MV-4-11 (cell line): ENCODE measurements around the gene DAAM1.

Experiments used
- DNase-seq: peaks from one replicate; lab custom pipeline; 2025; lab: John Stamatoyannopoulos, UW

The DAAM1 gene

DNA sequence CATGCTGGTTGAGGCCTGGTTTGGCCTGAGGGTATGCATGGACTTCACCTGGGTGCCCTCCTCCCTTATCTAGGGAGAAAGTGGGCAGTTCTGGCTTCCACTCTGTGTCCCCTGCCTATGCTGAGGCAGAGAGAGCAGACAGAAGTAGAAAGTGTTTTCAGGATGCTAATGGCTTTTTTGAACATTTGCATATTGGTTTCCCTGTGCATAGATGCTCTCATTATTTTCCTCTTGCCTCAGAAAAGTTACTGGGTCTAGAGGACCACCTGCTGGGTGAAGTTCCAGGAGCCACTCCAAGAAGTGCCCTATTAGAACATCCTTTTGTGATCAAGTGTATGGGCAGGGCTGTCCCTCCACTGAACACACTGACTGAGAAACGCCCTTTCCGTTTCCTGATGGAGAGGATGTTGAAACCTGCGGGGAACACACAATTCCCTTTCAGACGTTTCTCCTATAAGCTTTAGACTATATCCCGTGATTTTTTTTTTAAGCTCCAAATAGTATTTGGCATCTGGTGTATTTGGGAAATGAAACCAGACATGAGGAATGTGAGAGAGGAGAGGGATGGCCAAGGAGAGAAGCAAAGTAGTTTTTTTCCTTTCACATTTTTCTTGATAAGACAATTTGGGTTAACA lies 66.6 kb downstream of the DAAM1 start:
- no peak for DNase-seq

DNA sequence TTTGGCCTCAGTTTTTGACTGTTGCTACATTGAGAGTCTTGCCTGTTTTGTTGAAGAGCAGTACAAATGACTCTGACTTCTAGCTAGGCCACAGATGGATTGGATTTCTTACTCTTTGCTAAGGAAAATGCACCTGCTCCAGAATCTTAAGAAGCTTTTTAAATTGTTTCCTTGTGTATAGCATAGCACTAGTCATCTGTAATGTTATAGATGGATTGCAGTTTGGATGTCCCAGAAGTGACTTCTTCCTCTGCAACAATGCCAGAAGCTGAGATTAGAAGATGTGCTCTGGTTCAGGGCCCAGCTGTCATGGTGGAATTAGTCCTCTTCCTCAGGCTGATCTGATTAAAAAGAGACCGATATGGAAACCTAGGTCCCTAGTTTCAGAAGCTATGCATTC lies 67.9 kb downstream of the DAAM1 start:
- no peak for DNase-seq

- DNase-seq: no peak
Measured at GRCh38 chr14:59261334-59261733, 72.9 kb downstream of the DAAM1 start.

DNA sequence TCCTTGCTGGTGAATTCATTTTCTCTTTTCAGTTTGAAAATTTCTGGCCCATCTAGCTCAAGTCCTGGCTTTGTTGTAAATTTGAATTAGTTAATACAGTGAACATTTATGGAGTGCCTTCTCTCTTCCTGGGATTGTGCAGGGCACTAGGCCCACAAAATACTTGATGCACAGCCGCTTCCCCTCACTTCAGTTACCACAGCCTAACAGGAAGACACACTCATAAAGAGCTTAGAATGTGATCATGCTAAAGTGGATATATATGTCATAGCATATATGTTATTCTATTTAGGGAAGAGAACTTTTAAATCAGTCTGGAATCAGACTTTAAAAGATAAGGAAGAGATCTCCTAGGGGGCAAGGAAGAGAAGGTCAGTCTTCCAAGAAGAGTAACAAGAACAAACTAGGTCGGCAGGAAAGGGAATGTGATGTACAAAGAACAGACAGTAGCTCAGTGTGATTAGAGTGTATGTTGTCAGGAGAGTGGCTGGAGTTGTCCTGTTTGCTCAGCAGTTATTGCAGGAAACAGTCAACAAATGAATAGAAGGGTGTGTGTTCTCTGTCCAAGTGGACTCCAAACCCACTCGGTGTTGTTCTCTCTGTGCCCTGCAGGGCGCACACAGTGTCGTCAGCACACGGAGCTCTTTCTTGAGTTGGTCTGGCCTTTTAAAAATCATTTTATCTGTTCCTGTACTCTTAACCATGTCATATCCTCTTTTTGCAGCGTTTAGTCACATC lies 74.4 kb downstream of the DAAM1 start:
- DNase-seq: no peak

GRCh38 chr14:59265808-59266207 lies 77.3 kb downstream of the DAAM1 start:
- DNase-seq: no peak

DNA sequence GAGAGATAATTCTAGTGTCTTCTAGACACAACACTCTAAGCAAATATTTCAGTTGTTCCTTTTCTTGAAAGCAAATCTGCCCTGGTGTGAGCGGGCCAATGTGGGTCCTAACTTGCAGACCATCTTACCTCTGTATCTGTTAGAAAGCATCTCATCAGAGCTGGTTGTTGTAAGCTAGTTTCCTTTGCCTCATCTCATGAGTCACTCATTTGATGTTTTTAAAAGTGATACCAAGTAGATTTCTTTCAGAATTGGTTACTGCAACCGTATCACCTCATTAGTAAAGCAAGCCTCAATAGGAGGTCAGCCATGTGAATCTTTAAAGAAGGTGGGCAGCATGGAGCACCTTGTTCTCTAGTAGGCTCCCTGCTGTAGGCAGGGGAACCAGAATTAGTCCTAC lies 78.6 kb downstream of the DAAM1 start:
- DNase-seq: no peak

DNA sequence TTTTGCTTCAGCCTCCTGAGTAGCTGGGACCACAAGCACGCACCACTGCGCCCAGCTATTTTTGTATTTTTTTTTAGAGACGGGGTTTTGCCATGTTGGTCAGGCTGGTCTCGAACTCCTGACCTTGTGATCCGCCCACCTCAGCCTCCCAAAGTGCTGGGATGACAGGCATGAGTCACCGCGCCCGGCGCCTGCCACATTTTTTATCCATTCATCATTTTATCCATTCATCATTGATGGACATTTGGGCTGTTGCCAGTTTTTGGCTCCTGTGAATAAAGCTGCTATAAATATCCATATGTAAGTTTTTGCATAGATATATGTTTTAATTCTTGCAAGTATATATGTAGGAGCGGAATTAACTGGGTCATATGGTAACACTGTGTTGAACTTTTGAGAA lies 79.5 kb downstream of the DAAM1 start:
- DNase-seq: no peak

- DNase-seq: no peak
Measured at GRCh38 chr14:59268858-59269257, 80.4 kb downstream of the DAAM1 start.

DNA sequence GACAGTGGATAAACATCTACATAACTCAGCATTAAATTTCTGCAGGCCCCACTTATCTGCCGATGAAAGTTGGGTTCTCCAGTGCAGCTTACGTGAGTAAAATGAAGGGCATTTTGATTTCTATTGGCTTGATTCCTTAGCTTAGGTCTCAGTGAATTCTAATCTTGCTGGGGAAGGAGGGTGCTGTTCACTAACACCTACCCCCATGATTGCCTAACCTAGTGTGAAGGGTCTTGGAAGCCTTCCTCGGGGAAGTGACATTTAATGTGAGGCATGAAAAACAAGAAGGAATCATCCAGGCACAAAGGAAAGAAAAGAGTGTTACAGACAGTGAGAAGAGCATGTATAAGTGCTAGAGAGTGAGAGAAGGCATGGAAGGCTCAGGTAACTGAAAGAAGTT lies 81.0 kb downstream of the DAAM1 start:
- DNase-seq: no peak

DNA sequence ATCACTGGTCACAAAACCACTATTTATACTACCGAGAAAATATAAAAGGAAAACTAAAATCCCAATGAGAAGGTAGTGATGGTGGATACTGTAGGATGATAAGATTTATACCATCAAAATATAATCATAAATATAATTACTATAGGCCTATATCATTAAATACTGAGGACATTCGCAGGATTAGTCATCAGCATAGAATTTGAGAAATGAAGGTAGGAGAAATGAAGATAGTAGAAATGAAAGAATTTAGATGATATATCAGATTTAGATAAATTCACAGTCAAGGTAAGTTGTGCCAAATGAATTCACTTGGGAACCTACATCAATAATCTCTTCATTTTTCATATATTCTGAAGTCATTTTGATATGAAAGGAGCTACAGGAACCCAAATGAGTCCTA lies 82.8 kb downstream of the DAAM1 start:
- no peak for DNase-seq

- DNase-seq: no peak
Measured at GRCh38 chr14:59271734-59272133, 83.3 kb downstream of the DAAM1 start.

DNA sequence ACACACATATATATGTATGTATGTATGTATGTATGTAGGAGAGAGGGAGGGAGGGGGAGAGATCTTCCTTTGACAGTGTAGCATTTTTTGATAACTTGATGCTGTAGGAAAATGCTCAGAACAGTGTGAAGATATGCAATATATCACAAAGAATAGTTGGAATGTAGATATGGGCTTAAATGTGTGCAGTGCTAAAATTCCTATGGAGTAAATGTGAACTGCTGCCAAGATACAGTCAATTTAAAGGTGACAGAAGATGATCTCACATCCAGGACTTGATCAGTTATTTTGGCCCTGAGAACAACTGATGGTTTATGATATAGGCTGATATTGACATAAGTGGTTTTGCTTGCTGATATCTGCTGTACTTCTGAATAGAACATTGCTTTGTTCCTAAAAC lies 84.2 kb downstream of the DAAM1 start:
- no peak for DNase-seq

DNA sequence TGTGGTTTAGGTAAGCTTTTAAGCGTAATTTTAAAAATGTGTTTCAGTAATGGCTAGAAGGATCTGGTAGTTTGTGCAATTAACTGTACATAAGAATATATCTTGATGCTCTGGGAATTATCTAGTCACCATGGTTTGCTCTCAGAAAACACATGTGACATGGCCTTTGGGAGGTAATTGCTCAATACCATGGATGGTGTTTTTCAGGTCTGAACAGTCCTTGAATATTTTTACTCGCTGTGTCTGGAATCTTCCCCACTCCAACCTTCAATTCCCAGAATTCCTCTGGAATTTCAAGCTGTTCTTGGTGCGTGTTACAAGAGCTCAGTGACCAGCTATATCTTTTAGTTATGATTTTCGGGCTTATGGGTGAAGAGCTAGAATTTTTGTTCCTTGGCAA lies 85.3 kb downstream of the DAAM1 start:
- DNase-seq: no peak

DNA sequence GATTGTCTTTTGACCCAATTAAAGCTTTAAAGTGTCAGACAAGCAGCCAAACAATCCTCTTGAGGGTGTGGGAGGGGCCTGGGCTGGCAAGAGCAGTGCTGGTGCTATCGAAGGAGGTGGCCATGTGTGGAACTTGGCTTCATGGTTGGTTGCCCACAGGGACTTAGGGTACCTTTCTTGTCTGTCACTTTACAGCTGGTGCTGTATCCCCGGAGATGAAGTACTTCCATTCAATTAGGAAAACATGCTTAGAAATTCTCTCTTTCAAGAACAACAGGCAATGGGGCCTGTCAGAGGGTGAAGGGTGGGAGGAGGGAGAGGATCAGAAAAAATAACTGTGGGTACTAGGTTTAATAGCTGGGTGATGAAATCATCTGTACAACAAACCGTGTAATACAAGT lies 86.5 kb downstream of the DAAM1 start:
- DNase-seq: no peak

GRCh38 chr14:59275668-59276067 lies 87.2 kb downstream of the DAAM1 start:
- DNase-seq: peak; percentile 70

- DNase-seq: no peak
Measured at GRCh38 chr14:59276235-59276634, 87.8 kb downstream of the DAAM1 start.

GRCh38 chr14:59277659-59278058 lies 89.2 kb downstream of the DAAM1 start:
- DNase-seq: no peak

- DNase-seq: no peak
Measured at GRCh38 chr14:59278111-59278510, 89.6 kb downstream of the DAAM1 start.

DNA sequence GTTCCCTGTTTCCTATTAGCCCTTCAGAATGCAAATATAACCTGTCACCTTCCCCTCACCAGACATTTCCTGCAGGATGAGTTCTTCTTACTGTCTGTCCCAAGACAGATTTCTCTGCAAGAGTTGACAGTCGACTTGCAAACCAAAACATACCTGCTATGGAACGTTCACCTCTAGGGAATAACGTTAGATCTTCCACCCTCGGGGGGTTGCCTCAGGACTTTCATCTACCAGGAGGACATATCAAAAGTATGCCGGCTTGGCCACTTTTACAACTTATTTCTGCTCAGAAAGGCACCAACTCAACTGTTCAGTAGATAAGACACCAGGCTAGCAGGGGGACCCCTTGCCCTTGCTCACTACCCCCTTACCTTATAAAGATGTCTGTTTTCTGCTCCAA lies 92.5 kb downstream of the DAAM1 start:
- DNase-seq: no peak

DNA sequence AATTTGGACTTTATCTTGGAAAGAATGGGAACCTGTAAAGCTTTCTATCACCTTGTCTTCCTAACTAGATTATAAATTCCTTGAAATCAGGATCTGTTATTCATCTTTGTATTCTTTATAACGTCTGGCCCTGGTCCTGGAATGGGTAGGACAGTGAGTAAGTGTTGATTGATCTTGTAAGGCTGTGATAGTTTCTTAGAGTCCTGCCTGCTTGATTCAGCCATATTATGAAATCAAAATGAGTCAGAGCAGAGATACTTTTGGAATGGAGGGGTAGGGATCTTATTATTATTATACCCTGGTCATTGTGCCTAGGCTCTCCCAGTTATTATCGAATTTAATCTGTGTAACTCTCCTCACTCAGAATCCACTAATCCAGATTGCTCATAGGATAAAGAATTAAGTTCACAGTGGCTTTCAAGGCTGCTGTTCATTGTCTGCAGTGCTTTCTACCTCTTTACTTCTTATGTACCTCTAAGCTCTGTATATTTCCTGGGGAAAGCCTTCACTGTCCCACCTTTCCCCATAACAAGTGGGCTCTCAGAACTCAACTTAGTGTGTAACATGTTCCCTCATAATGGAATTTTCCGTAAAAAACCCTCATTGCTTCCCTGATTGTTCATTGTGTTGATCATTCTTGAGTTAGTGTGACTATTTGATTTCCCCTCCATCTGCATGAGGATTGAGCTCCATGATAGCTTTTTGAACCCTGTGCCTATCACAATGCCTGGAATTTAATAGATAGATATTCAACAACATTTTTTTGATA lies 93.3 kb downstream of the DAAM1 start:
- no peak for DNase-seq

GRCh38 chr14:59282378-59282765 lies 93.9 kb downstream of the DAAM1 start:
- DNase-seq: peak; percentile 32

GRCh38 chr14:59283361-59283760 lies 94.9 kb downstream of the DAAM1 start:
- no peak for DNase-seq

GRCh38 chr14:59284059-59284458 lies 95.6 kb downstream of the DAAM1 start:
- DNase-seq: no peak
